GM18526 (cell line): ENCODE measurements around the gene PRMT2.

Source experiments
- POLR2A ChIP-seq: IDR thresholded peaks from 3 replicates; pipeline ENCODE4 v1.6.1; 2011; ENCODE audit not compliant: insufficient read length; ENCODE audit errors: extremely low read depth

Gene PRMT2

GRCh38 chr21:46608672-46609111 is 26.8 kb upstream of the PRMT2 start:
- no peak for TF ChIP-seq POLR2A

GRCh38 chr21:46610018-46610701 is 25.3 kb upstream of the PRMT2 start:
- TF ChIP-seq POLR2A: no peak

- no peak for TF ChIP-seq POLR2A
Measured at GRCh38 chr21:46613391-46613790, 22.1 kb upstream of the PRMT2 start.

GRCh38 chr21:46616050-46616449 is 19.4 kb upstream of the PRMT2 start:
- TF ChIP-seq POLR2A: no peak

GRCh38 chr21:46616656-46617055 is 18.8 kb upstream of the PRMT2 start:
- TF ChIP-seq POLR2A: no peak

GRCh38 chr21:46617267-46618051 is 18.0 kb upstream of the PRMT2 start:
- TF ChIP-seq POLR2A: no peak

GRCh38 chr21:46618738-46619379 is 16.6 kb upstream of the PRMT2 start:
- TF ChIP-seq POLR2A: no peak

GRCh38 chr21:46619846-46620245 is 15.6 kb upstream of the PRMT2 start:
- TF ChIP-seq POLR2A: no peak

- TF ChIP-seq POLR2A: no peak
Measured at GRCh38 chr21:46620846-46621245, 14.6 kb upstream of the PRMT2 start.

- no peak for TF ChIP-seq POLR2A
Measured at GRCh38 chr21:46621457-46622182, 13.9 kb upstream of the PRMT2 start.

GRCh38 chr21:46622226-46622625 is 13.2 kb upstream of the PRMT2 start:
- no peak for TF ChIP-seq POLR2A

GRCh38 chr21:46624050-46624449 is 11.4 kb upstream of the PRMT2 start:
- TF ChIP-seq POLR2A: no peak

- TF ChIP-seq POLR2A: no peak
Measured at GRCh38 chr21:46625759-46626158, 9.7 kb upstream of the PRMT2 start.

GRCh38 chr21:46626536-46626935 is 8.9 kb upstream of the PRMT2 start:
- no peak for TF ChIP-seq POLR2A

GRCh38 chr21:46626975-46627501 is 8.4 kb upstream of the PRMT2 start:
- no peak for TF ChIP-seq POLR2A
